A549 (cell line): Measurements from ENCODE around the gene ATP13A5. TPM values are rescaled to one million over a fixed set of nuclear protein-coding genes. Genes with fewer than 3 reads are reported as not detected.

Experiments
- ATAC-seq, 2 experiments: fragments of 200-7000 bp in 1 of 2; fragments of >200 bp in 1 of 2; cut with Nextera tagmentation in 1 of 2; cut with Tn5 transposase in 1 of 2; 3 replicates each; pipeline versions ENCODE4 v1.8.0 to v1.9.1; 2018 to 2020; ENCODE audit warnings: mild to moderate bottlenecking in 1 of 2, moderate library complexity in 1 of 2
- CTCF ChIA-PET: fragments of 300-600 bp; sonication (Branson Sonifier 250); formaldehyde crosslinking; extraction: SDS; loops from one replicate; lab custom pipeline; 2021; ENCODE audit warnings: antibody characterized with exemption, inconsistent platforms; lab: Yijun Ruan, JAX
- POLR2A ChIA-PET: fragments of 350-600 bp; formaldehyde crosslinking; extraction: SDS; loops from one replicate; lab custom pipeline; 2021; ENCODE audit warnings: antibody characterized with exemption, inconsistent platforms; lab: Yijun Ruan, JAX
- DNase-seq, 2 experiments: peaks; one replicate each; pipeline versions ENCODE4 v3.0.0 to v3.0.0-alpha.2; 2011 to 2016; ENCODE audit warnings: low read depth in 1 of 2, low spot score in 1 of 2
- FAIRE-seq: peaks from 2 replicates; lab custom pipeline; 2011; peaks lifted over from hg19 to GRCh38; lab: Jason Lieb, UNC
- H3K27ac ChIP-seq, 2 experiments: fragments of >200 bp; sonication (Bioruptor Twin); formaldehyde crosslinking; 3 replicates each; pipeline ENCODE4 v1.5.1; 2016 to 2017
- H3K4me1 ChIP-seq: fragments of >200 bp; sonication (Bioruptor Twin); formaldehyde crosslinking; 3 replicates; pipeline ENCODE4 v1.6.1; 2016
- H3K4me2 ChIP-seq: fragments of >200 bp; sonication (Bioruptor Twin); formaldehyde crosslinking; 3 replicates; pipeline ENCODE4 v1.6.1; 2016
- H3K4me3 ChIP-seq: fragments of >200 bp; sonication (Bioruptor Twin); formaldehyde crosslinking; 3 replicates; pipeline ENCODE4 v1.5.1; 2016
- H3K9me3 ChIP-seq: fragments of >200 bp; sonication (Bioruptor Twin); formaldehyde crosslinking; 3 replicates; pipeline ENCODE4 v1.6.1; 2016
- CHD4 ChIP-seq: fragments of 200-600 bp; sonication (generic); IDR thresholded peaks from 2 replicates; pipeline ENCODE4 v1.6.1; 2016; ENCODE audit warnings: antibody characterized with exemption, mild to moderate bottlenecking, borderline replicate concordance
- GATA3 ChIP-seq: IDR thresholded peaks from 2 replicates; pipeline ENCODE4 v1.6.1; 2012; ENCODE audit warnings: borderline replicate concordance
- HOXB13 ChIP-seq: fragments of 250-450 bp; sonication (Bioruptor Pico); IDR thresholded peaks from 2 replicates; pipeline ENCODE4 v1.5.0; 2020; ENCODE audit warnings: low read depth, mild to moderate bottlenecking, moderate library complexity
- JUN ChIP-seq, 2 experiments: fragments of >200 bp; sonication (Bioruptor Twin); formaldehyde crosslinking; IDR thresholded peaks; 2 replicates in 1 of 2; 3 replicates in 1 of 2; pipeline ENCODE4 v1.6.1; 2016 to 2017
- JUNB ChIP-seq: fragments of >200 bp; sonication (Bioruptor Twin); formaldehyde crosslinking; IDR thresholded peaks from 2 replicates; pipeline ENCODE4 v1.6.1; 2016
- KDM5A ChIP-seq: fragments of 200-600 bp; sonication (generic); IDR thresholded peaks from 2 replicates; pipeline ENCODE4 v1.6.1; 2016; ENCODE audit warnings: antibody characterized with exemption, mild to moderate bottlenecking
- NFE2L2 ChIP-seq: fragments of 150-350 bp; conservative IDR thresholded peaks from 2 replicates; pipeline ENCODE4 v1.6.1; 2014; ENCODE audit warnings: low read length
- POLR2A ChIP-seq: IDR thresholded peaks from 2 replicates; pipeline ENCODE4 v1.6.1; 2012; ENCODE audit warnings: mild to moderate bottlenecking, low read length
- POLR2AphosphoS2 ChIP-seq: conservative IDR thresholded peaks from 2 replicates; pipeline ENCODE4 v1.6.1; 2012; ENCODE audit warnings: low read length, improper control_type of control experiment, inconsistent platforms
- RAD21 ChIP-seq, 2 experiments: fragments of >200 bp in 1 of 2; sonication (Bioruptor Twin) in 1 of 2; formaldehyde crosslinking in 1 of 2; IDR thresholded peaks in 1 of 2; conservative IDR thresholded peaks in 1 of 2; 2 replicates in 1 of 2; 3 replicates in 1 of 2; pipeline ENCODE4 v1.6.1; 2012 to 2018; ENCODE audit warnings: inconsistent platforms in 1 of 2
- RFX5 ChIP-seq: fragments of 450-650 bp; IDR thresholded peaks from 2 replicates; pipeline ENCODE4 v1.7.1; 2014; ENCODE audit warnings: antibody characterized with exemption, mild to moderate bottlenecking, moderate library complexity
- RNF2 ChIP-seq: fragments of 200-600 bp; sonication (generic); IDR thresholded peaks from 2 replicates; pipeline ENCODE4 v1.6.1; 2016; ENCODE audit warnings: low read depth, mild to moderate bottlenecking, antibody characterized with exemption, moderate library complexity, borderline replicate concordance
- SREBF2 ChIP-seq: fragments of 450-650 bp; IDR thresholded peaks from 2 replicates; pipeline ENCODE4 v1.6.1; 2014; ENCODE audit warnings: mild to moderate bottlenecking, moderate library complexity
- ZC3H11A ChIP-seq: fragments of 450-650 bp; IDR thresholded peaks from 2 replicates; pipeline ENCODE4 v1.6.1; 2014; ENCODE audit warnings: antibody characterized with exemption, mild to moderate bottlenecking
- ZFP36 ChIP-seq: fragments of 450-650 bp; IDR thresholded peaks from 2 replicates; pipeline ENCODE4 v1.6.1; 2014; ENCODE audit warnings: borderline replicate concordance; ENCODE audit not compliant: partially characterized antibody
- ZNF302 ChIP-seq: fragments of 250-450 bp; sonication (Bioruptor Pico); IDR thresholded peaks from 2 replicates; pipeline ENCODE4 v1.9.0; 2021; ENCODE audit warnings: inconsistent platforms, mild to moderate bottlenecking, moderate library complexity
- ZSCAN20 ChIP-seq: fragments of 250-450 bp; sonication (Bioruptor Pico); IDR thresholded peaks from 2 replicates; pipeline ENCODE4 v1.8.0; 2022; ENCODE audit warnings: mild to moderate bottlenecking, moderate library complexity
- WGBS: methylation state at CpG from one replicate; pipeline ENCODE4 v1.1.6; 2017; ENCODE audit errors: missing lambda C conversion rate; 5-methylcytosine and 5-hydroxymethylcytosine counted together
- polyA plus RNA-seq, 4 experiments: library from polyadenylated mRNA; depleted of rRNA in 3 of 4; stranded (reverse); fragments of >200 nt; fragmentation: RNase III in 1 of 4; extraction: RNeasy Plus Mini Kit Qiagen cat#74134 plus additional on column Dnase treatment in 1 of 4; gene quantifications; 2 replicates in 3 of 4; 3 replicates in 1 of 4; pipeline ENCODE4 v1.2.3, GENCODE V29; 2011 to 2017
- TF ChIP-seq, protein P1 (sequence below): fragments of 150-350 bp; IDR thresholded peaks from 2 replicates; pipeline ENCODE4 v1.6.1; 2014; ENCODE audit warnings: low read depth, mild to moderate bottlenecking, low read length
- TF ChIP-seq, protein P2 (sequence below): IDR thresholded peaks from 2 replicates; pipeline ENCODE4 v1.6.1; 2012
- TF ChIP-seq, protein P3 (sequence below): fragments of 200-600 bp; sonication (generic); IDR thresholded peaks from 2 replicates; pipeline ENCODE4 v1.6.1; 2016; ENCODE audit warnings: antibody characterized with exemption, mild to moderate bottlenecking, moderate library complexity
- TF ChIP-seq, protein P4 (sequence below): fragments of 250-450 bp; sonication (Bioruptor Pico); IDR thresholded peaks from 2 replicates; pipeline ENCODE4 v1.5.0; 2021; ENCODE audit warnings: mild to moderate bottlenecking, moderate library complexity, borderline replicate concordance

The ATP13A5 gene
- polyA plus RNA-seq, 2 of the 4 experiments (the other 2 are of a cell fraction), result not detected

DNA sequence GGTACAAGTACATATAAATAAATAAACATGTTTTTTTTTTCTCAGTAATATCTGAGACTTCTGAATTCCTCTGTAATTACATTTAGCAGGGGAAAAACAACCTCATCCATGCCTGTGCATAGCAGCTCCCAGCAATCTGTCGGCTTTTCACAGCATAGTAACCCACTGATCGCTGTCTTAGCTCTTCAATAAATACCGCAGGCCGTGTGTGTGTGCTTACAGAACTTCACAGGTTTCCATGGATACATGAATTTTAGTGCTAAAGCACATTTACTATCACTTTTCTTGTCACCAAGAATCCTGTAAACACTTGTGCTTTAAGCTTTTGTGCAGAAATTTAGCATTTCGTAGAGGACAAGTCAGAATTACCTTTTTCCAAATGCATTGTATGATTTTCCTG, 141.5 kb downstream of the ATP13A5 start:
- ChIA-PET CTCF (no interaction called here), POLR2A (no interaction called here)
- FAIRE-seq, result no peak

DNA sequence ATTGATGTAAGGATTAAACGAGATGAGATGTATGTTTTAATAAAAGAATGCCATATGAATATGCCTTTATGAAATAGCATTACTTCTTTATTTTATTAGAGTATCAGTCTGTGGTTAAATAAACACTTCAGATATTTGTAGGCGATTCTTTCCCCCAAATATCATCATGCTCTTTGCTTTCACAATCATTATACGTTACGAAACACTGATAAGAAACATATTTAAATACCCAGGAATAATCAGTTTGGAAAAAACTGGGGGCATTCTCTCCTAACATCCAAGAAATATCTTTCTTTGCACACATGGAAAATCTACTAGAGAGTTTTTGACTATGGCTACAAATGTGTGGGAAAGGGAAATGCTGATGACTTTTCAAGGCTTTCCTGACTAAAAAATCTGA, 142.0 kb downstream of the ATP13A5 start:
- 35% methylated on average over 4 of the region's 4 CpGs for WGBS
- DNase-seq, result no peak
- no peaks in the 10 kb centered on the region for H3K9me3 ChIP-seq
- no peak overlapping the region for H3K4me2 ChIP-seq
- H3K27ac ChIP-seq, result no peak overlapping the region
- H3K4me3 ChIP-seq, result no peak overlapping the region
- no peaks in the 10 kb centered on the region for H3K4me1 ChIP-seq
- no peak for FAIRE-seq
- ChIA-PET POLR2A (no interaction called here), CTCF (no interaction called here)
- TF ChIP-seq RAD21 (conservative IDR thresholded peaks at IDR 0.05 in 1 of 2, IDR thresholded peaks at IDR 0.05 in 1 of 2), result no peak
- TF ChIP-seq, protein P1, sequence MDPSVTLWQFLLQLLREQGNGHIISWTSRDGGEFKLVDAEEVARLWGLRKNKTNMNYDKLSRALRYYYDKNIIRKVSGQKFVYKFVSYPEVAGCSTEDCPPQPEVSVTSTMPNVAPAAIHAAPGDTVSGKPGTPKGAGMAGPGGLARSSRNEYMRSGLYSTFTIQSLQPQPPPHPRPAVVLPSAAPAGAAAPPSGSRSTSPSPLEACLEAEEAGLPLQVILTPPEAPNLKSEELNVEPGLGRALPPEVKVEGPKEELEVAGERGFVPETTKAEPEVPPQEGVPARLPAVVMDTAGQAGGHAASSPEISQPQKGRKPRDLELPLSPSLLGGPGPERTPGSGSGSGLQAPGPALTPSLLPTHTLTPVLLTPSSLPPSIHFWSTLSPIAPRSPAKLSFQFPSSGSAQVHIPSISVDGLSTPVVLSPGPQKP, result no peak
- no peak for TF ChIP-seq KDM5A
- no peak for TF ChIP-seq HOXB13 (CRISPR knock-in tag)
- no peak for TF ChIP-seq NFE2L2
- no peak for TF ChIP-seq RFX5
- TF ChIP-seq, protein P2, sequence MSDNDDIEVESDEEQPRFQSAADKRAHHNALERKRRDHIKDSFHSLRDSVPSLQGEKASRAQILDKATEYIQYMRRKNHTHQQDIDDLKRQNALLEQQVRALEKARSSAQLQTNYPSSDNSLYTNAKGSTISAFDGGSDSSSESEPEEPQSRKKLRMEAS, result no peak
- TF ChIP-seq ZNF302, result no peak
- TF ChIP-seq SREBF2, result no peak
- TF ChIP-seq GATA3, result no peak
- TF ChIP-seq CHD4, result no peak
- TF ChIP-seq JUN (IDR thresholded peaks at IDR 0.05), result no peak
- TF ChIP-seq, protein P3, sequence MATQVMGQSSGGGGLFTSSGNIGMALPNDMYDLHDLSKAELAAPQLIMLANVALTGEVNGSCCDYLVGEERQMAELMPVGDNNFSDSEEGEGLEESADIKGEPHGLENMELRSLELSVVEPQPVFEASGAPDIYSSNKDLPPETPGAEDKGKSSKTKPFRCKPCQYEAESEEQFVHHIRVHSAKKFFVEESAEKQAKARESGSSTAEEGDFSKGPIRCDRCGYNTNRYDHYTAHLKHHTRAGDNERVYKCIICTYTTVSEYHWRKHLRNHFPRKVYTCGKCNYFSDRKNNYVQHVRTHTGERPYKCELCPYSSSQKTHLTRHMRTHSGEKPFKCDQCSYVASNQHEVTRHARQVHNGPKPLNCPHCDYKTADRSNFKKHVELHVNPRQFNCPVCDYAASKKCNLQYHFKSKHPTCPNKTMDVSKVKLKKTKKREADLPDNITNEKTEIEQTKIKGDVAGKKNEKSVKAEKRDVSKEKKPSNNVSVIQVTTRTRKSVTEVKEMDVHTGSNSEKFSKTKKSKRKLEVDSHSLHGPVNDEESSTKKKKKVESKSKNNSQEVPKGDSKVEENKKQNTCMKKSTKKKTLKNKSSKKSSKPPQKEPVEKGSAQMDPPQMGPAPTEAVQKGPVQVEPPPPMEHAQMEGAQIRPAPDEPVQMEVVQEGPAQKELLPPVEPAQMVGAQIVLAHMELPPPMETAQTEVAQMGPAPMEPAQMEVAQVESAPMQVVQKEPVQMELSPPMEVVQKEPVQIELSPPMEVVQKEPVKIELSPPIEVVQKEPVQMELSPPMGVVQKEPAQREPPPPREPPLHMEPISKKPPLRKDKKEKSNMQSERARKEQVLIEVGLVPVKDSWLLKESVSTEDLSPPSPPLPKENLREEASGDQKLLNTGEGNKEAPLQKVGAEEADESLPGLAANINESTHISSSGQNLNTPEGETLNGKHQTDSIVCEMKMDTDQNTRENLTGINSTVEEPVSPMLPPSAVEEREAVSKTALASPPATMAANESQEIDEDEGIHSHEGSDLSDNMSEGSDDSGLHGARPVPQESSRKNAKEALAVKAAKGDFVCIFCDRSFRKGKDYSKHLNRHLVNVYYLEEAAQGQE, result no peak
- TF ChIP-seq RNF2, result no peak
- TF ChIP-seq ZC3H11A, result no peak
- no peak for TF ChIP-seq ZFP36
- TF ChIP-seq POLR2AphosphoS2, result no peak
- TF ChIP-seq, protein P4, sequence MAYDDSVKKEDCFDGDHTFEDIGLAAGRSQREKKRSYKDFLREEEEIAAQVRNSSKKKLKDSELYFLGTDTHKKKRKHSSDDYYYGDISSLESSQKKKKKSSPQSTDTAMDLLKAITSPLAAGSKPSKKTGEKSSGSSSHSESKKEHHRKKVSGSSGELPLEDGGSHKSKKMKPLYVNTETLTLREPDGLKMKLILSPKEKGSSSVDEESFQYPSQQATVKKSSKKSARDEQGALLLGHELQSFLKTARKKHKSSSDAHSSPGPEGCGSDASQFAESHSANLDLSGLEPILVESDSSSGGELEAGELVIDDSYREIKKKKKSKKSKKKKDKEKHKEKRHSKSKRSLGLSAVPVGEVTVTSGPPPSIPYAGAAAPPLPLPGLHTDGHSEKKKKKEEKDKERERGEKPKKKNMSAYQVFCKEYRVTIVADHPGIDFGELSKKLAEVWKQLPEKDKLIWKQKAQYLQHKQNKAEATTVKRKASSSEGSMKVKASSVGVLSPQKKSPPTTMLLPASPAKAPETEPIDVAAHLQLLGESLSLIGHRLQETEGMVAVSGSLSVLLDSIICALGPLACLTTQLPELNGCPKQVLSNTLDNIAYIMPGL, result no peak
- TF ChIP-seq POLR2A, result no peak
- TF ChIP-seq ZSCAN20 (CRISPR knock-in tag), result no peak
- ATAC-seq, result no peak

More for the DNA sequence above, 141.5 kb downstream of the ATP13A5 start:
- Histone ChIP-seq H3K27ac (no peak overlapping the region), H3K4me3 (no peak overlapping the region), H3K9me3 (no peaks in the 10 kb centered on the region), H3K4me2 (no peak overlapping the region)
- WGBS, result 60% methylated on average over 5 of the region's 5 CpGs
- no peak for ATAC-seq
- no peak for DNase-seq
- TF ChIP-seq JUNB (no peak), KDM5A (no peak), ZC3H11A (no peak)
- TF ChIP-seq, all 56 proteins: peak for 0
- H3K4me1 ChIP-seq, result no peaks in the 10 kb centered on the region
